Stimulated activated CD4-positive, alpha-beta T cell treated with anti-CD3 and anti-CD28 coated beads, Interleukin-2, amount 100 ng/mL, for 48 hours (primary cell): ENCODE data around the gene ANKRD27.
"Not testable (repeated sequence)": the region's sequence is repeated elsewhere in the genome, so short reads cannot be mapped to it uniquely, and the experiment has no call there.

Experiments
- DNase-seq, 2 donors: peaks; one replicate each; pipeline ENCODE4 v3.0.0-alpha.2; 2020

ANKRD27 gene

GRCh38 chr19:32599258-32599657, 75.7 kb downstream of the ANKRD27 start:
- no peak for DNase-seq

DNA sequence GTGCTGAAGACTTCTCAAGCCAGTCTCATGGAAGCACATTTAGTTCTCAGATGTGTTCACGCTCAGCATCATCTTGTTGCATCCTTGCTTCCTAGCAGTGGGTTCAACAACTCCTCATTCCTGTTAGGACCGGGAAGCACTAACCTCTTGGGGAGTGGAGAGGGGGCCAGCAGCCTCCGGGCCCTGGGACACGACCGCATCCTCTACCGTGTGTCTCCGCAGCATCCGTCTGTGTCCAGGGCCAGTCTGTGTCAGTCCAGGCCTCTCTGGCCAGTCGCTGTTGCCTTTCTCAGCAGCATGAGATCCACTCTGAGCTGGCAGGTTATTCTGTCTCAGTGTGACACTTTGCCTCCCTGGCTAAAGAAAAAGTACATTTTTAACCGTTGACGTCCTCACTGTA, 77.0 kb downstream of the ANKRD27 start:
- no peak for DNase-seq

GRCh38 chr19:32595491-32595890, 79.5 kb downstream of the ANKRD27 start:
- no peak for DNase-seq

GRCh38 chr19:32594021-32594420, 81.0 kb downstream of the ANKRD27 start:
- no peak for DNase-seq

DNA sequence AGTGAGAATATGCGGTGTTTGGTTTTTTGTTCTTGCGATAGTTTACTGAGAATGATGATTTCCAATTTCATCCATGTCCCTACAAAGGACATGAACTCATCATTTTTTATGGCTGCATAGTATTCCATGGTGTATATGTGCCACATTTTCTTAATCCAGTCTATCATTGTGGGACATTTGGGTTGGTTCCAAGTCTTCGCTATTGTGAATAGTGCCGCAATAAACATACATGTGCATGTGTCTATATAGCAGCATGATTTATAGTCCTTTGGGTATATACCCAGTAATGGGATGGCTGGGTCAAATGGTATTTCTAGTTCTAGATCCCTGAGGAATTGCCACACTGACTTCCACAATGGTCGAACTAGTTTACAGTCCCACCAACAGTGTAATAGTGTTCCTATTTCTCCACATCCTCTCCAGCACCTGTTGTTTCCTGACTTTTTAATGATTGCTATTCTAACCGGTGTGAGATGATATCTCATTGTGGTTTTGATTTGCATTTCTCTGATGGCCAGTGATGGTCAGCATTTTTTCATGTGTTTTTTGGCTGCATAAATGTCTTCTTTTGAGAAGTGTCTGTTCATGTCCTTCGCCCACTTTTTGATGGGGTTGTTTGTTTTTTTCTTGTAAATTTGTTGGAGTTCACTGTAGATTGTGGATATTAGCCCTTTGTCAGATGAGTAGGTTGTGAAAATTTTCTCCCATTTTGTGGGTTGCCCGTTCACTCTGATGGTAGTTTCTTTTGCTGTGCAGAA, 87.1 kb downstream of the ANKRD27 start:
- not testable (repeated sequence) for DNase-seq

GRCh38 chr19:32581705-32582179, 93.2 kb downstream of the ANKRD27 start:
- DNase-seq = no peak

DNA sequence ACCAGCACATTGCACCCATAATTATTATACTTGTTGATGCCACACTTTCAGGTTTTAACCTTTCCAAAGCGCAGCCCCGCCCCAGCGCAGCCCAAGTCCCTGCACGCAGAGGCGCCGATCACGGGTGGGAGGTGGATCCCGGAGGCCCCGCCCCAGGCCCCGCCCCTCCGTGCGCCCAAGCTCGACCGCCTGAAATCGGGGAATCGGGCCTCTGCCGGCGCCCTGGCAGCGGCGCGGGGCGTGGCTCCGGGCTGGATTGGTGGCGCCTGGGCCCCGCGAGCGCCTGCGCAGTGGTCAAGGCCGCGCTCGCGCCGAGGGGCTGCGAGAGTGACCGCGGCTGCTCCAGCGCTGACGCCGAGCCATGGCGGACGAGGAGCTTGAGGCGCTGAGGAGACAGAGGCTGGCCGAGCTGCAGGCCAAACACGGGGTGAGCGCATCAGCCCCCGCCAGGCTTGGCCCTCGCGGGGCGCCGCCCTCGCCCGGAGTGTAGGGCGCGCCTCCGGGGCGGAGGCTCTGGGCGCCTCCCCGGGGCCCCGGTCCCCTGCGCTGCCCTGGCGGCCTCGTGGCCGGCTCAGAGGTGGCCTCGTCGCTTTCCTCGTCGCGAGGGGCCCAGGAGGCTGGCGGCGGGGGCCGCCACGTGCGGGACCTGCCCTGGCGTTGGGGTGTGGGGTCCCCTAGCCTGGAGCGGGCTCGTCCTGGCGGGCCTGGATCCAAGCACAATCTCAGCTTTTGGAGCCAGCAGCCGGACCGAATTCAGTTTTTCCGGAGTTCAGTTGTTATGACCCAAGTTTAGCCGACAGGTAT, 93.9 kb downstream of the ANKRD27 start, which contains the start of gene PDCD5:
Gene PDCD5 (plus strand): TSS at position 290 of the 804 bp plus-strand sequence. CDS start 72 bp downstream, at position 362.
- DNase-seq = peak; percentile 93 to 97

DNA sequence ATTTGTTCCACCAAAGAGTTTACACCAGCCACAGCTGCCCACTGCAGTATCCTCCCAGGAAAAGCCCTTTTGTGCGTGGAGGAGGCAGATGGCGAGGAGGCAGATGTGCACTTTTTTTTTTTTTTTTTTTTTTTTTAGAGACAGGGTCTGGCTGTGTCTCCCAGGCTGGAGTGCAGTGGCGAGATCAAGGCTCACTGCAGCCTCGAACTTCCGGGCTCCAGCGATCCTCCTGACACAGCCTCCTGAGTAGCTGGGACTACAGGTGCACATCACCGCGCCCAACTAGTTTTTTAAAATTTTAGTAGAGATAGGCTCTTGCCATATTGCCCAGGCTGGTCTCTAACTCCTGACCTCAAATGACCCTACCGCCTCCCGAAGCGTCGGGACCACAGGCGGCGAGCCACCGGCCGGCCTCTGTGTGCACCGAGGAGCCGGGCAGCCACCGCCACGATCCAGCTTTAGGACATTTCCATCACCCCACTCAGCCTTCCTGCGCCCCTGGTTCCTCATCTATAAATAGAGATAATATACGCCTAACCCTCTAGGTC, 94.6 kb downstream of the ANKRD27 start:
- no peak for DNase-seq

GRCh38 chr19:32576790-32577189, 98.2 kb downstream of the ANKRD27 start:
- no peak for DNase-seq

DNA sequence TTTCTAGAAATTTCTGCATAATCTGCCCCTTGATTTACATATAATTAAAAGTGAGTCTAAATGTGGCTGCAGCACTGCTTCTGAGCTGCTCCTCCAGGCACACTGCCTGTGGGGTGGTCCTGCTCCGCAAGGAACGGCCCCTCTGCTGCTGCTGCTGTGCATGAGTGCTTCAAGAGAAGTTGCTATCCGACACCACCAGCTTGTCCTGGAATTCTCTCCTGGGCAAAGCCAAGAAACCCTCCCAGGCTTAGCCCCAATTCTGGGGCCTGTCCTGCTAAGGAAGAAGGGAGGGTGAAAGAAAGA, 101.5 kb downstream of the ANKRD27 start:
- no peak for DNase-seq

DNA sequence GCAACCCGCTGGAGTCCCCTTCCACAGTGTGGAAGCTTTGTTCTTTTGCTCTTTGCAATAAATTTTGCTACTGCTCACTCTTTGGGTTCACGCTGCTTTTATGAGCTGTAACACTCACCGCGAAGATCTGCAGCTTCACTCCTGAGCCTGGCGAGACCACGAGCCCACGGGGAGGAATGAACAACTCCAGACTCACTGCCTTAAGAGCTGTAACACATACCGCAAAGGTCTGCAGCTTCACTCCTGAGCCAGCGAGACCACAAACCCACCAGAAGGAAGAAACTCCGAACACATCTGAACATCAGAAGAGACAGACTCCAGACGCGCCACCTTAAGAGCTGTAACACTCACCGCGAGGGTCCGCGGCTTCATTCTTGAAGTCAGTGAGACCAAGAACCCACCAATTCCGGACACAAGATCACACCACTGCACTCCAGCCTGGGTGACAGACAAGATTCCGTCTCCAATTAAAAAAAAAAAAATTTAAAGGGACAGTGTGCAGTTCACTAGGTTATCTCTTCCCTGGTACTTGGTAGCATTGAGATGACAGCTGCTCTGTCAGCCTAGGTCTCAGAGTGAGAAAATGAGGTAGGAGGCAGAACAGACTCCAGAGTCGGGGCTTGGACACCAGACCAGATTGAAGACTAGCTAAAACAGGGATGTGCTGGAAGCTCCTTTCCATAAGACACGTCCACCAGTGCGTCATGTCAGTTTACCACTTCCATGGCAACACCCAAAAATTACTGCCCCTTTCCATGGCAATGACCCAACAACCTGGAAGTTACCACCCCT, 102.1 kb downstream of the ANKRD27 start:
- not testable (repeated sequence) for DNase-seq

DNA sequence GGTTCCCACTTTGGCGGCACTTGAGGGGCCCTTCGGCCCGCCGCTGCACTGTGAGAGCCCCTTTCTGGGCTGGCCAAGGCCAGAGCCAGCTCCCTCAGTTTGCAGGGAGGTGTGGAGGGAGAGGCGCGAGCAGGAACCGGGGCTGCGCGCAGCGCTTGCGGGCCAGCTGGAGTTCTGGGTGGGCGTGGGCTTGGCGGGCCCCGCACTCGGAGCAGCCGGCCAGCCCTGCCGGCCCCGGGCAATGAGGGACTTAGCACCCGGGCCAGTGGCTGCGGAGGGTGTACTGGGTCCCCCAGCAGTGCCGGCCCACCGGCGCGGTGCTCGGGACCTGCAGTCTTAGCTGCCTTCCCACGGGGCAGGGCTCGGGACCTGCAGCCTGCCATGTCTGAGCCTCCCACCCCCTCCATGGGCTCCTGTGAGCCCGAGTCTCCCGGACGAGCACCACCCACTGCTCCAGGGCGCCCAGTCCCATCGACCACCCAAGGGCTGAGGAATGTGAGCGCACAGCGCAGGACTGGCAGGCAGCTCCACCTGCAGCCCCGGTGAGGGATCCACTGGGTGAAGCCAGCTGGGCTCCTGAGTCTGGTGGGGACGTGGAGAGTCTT, 103.4 kb downstream of the ANKRD27 start:
- DNase-seq = not testable (repeated sequence)

GRCh38 chr19:32570081-32570785, 104.7 kb downstream of the ANKRD27 start:
- DNase-seq = peak; percentile 19 to 20

DNA sequence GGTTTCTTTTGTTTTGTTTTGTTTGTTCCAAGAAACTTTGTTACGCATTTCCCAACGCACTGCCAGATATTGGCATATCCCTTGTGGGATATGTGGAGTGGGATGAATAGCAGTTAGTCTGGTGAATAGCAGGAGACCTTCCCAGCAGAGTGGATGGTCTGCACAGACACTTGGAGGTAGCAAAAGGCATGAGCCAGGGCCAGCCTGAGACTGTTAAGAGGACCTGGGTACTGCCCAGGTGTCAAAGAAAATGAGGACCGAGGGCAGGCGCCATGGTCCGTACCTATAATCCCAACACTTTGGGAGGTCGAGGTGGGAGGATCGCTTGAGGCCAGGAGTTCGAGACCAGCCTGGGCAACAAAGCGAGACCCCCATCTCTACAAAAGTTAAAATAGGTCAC, 107.5 kb downstream of the ANKRD27 start:
- no peak for DNase-seq

GRCh38 chr19:32566246-32566830, 108.6 kb downstream of the ANKRD27 start:
- no peak for DNase-seq

- no peak for DNase-seq
Observed at GRCh38 chr19:32563761-32564160, 111.2 kb downstream of the ANKRD27 start.

DNA sequence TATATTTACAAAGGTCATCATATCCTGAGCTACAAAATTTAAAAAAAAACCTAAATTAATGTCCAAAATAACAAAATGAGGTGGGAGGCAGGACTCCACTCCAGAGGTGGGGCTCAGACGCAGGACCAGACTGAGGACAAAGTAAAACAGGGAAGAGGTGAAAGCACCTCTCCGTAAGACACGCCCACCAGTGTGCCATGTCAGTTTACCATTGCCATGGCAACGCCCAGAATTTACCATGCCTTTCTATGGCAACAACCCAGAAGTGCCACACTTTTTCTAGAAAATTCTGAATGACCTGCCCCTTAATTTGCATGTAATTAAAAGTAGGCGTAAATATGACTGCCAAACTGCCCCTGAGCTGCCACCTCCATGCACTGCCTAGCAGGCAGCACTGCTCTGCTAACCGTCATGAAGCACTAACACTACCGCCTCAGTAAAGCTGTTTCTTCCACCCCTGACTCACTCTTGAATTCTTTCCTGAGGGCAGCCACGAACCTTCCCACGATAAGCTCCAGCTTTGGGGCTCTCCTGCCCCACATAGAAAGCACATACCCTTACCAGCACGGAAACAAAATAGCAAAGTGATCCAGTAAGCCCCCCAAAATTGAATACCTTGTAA, 116.3 kb downstream of the ANKRD27 start:
- no peak for DNase-seq

- no peak for DNase-seq
Observed at GRCh38 chr19:32555786-32556185, 119.2 kb downstream of the ANKRD27 start.

- no peak for DNase-seq
Observed at GRCh38 chr19:32550666-32551065, 124.3 kb downstream of the ANKRD27 start.
